HG03196 (cell line): ENCODE measurements around the gene ATG13.

ENCODE experiments used
- ATAC-seq: cut with Tn5 transposase; IDR thresholded peaks from one replicate; pipeline ENCODE4 v1.9.1; 2021; ENCODE audit not compliant: unreplicated experiment

Gene ATG13

DNA sequence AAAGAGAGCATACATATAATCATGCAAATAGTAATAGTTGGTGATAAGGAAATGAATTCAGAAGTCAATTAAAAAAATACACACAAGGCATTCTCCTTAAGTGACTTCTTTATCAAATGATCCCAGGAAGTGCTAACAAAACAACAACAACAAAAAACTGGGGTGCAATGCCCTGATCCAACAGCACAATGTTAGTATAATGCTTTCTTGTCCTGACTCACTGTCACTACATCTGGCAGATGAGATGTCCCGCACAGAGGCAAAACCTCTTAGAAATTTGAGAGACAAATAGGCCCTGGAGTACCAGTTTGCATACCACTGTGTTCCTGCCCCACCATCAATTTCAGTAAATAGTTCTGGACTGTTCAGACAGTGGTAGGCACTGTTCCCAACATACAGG is 12.6 kb upstream of the ATG13 start:
- ATAC-seq: no peak

DNA sequence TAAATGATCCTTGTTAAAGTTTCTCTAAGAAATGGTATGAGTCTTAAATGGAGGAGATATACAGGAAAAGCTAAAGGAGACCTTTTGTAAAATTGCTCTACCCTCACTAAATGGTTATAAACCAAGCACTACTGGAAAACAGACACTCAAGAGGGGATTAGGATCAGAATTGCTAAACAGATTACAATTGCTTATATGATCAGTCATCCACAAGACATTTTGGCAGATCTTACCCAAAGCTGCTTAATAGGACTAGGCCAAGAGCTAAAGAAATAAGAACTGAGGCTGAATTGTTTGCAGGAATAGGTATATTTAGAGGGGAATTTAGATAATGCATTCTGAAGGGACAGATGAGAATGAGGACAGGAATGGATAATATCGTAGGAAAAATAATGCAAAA is 9.8 kb upstream of the ATG13 start:
- ATAC-seq: no peak

DNA sequence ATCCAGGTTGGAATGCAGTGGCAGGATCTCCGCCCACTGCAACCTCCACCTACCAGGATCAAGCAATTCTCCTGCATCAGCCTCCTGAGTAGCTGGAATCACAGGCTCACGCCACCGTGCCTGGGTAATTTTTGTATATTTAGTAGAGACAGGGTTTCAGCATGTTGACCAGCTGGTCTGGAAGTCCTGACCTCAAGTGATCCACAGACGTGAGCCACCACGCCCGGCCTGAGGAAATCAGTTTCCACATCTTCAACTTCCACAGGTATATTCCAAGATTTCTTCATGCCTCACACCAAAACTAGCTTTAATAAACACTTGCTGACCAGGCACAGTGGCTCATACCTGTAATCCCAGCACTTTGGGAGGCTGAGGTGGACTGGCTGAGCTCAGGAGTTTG is 8.0 kb upstream of the ATG13 start:
- ATAC-seq: no peak

- no peak for ATAC-seq
These were observed 5.6 kb upstream of the ATG13 start for GRCh38 chr11:46611526-46612304.

- ATAC-seq: no peak
These were observed 5.0 kb upstream of the ATG13 start for GRCh38 chr11:46612326-46612725.

DNA sequence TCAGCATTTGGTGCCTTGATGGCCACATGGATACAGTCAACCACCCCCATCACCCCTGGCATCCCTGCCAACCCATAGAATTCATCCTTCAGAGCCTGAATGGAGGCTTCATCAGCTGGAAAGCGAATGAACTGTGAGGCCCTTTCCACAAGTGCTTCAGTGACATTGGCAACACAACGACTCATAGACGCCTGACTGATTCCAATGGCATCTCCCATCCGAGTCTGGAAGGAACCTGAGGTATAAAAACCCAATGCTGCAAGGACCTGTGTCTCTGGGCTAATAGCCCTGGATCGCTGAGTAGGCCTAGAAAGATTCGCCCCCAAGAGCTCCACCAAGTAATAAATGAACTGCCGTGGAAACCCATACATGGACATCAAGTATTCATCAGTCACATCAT is 1.6 kb upstream of the ATG13 start:
- ATAC-seq: no peak

- no peak for ATAC-seq
These were observed 711 bp upstream of the ATG13 start for GRCh38 chr11:46616551-46617133.

GRCh38 chr11:46617972-46618314 is 590 bp downstream of the ATG13 start:
- no peak for ATAC-seq

DNA sequence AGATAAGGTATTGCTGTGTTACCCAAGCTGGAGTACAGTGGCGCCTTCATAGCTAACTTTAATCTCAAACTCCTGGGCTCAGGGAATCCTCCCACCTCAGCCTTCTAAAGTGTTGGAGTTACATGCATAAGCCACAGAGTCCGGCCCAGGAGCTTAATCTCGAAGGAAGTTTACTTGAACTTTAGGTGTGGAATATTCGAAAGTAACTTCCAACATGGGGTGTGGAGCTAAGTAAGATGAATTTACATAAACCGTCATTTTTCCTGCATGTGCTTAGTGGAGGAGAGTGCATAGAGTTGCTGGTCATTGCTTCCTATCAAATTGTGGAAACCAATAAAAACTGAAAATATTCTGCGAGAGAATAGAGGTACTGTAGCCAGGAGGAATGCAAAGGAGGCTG is 1.5 kb downstream of the ATG13 start:
- ATAC-seq: no peak

GRCh38 chr11:46625406-46625805 is 8.1 kb downstream of the ATG13 start:
- ATAC-seq: no peak

DNA sequence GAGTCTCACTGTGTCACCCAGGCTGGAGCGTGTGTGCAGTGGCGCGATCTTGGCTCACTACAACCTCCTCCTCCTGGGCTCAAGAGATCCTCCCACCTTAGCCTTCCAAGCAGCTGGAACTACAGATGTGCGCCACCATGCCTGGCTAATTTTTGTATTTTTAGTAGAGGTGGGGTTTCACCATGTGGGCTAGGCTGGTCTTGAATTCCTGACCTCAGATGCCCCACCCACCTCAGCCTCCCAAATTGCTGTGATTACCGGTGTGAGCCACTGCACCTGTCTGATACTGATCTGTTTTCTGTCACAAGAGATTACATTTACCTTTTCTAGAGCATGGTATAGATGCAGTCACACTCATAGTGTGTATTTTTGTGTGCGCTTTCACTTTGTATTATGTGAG is 11.6 kb downstream of the ATG13 start:
- no peak for ATAC-seq

GRCh38 chr11:46630237-46630636 is 12.9 kb downstream of the ATG13 start:
- ATAC-seq: no peak

DNA sequence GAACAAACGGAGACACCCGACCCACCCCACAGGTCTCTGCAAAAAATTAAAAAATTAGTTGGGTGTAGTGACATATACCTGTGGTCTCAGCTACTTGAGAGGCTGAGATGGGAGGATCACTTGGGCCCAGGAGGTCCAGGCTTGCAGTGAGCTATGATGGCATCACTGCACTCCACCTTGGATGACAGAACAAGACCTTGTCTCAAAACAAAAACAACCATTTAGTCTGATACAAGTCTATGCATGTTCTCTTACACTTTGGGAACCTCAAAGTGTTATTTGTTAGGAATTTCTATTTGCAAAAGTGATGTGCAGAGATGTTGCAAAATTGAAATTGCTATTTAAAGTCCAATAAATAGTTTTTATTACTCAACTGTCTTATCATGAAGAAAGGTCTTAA is 14.3 kb downstream of the ATG13 start:
- ATAC-seq: no peak

GRCh38 chr11:46632502-46632901 is 15.1 kb downstream of the ATG13 start:
- ATAC-seq: no peak

- no peak for ATAC-seq
These were observed 16.2 kb downstream of the ATG13 start for GRCh38 chr11:46633291-46634217.

DNA sequence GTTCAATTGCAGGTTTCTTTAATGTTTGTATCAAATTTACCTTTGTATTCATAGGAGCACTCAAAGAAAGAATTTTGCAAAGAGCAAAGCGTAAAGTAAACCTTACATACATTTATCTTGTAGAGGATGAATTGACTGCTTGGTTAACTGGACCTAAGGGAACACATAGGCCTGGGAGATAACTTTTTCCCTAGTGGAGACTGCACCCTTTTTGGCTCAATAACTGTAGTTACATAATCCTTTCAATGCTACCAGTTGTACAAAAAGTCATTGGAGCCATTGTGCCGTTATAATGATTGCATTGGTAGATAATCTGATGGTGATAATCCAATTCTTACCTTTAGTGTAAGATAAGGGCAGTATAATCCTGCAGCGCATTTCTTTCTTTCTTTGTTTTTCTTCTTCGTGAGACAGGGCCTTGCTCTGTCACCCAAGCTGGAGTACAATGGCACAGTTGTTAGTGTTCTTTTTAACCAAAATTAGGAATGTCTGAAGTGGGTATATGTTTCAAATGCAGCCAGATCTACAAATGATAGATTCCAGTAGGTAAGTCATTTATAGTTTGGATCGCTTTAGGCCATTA is 18.3 kb downstream of the ATG13 start:
- ATAC-seq: no peak

DNA sequence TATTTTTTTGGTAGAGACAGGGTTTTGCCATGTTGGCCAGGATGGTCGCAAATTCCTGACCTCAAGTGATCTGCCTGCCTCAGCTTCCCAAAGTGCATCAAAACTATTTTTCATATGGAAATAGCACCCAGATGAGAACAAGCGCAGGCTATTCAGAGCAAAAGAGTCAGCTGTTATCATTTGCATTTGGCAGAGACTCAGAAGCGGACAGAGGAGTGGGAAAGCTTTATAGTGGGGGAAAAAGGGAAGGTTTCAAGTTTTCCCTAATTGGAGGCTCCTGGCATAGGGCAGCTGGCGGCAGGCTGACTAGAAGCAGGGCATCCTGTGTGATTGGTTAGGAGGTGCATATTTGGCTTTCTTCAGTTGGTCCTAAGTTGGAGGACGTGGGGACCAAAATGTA is 20.2 kb downstream of the ATG13 start:
- no peak for ATAC-seq

- ATAC-seq: no peak
These were observed 22.0 kb downstream of the ATG13 start for GRCh38 chr11:46639197-46639839.

GRCh38 chr11:46640036-46640788 is 22.9 kb downstream of the ATG13 start:
- no peak for ATAC-seq

GRCh38 chr11:46641639-46642038 is 24.3 kb downstream of the ATG13 start:
- ATAC-seq: no peak
